GM04503 (cell line): ENCODE data around the gene DOCK6.

Experiments
- DNase-seq: peaks from one replicate; pipeline ENCODE4 v3.0.0-alpha.2; 2012; ENCODE audit warnings: low read depth

Gene DOCK6

DNA sequence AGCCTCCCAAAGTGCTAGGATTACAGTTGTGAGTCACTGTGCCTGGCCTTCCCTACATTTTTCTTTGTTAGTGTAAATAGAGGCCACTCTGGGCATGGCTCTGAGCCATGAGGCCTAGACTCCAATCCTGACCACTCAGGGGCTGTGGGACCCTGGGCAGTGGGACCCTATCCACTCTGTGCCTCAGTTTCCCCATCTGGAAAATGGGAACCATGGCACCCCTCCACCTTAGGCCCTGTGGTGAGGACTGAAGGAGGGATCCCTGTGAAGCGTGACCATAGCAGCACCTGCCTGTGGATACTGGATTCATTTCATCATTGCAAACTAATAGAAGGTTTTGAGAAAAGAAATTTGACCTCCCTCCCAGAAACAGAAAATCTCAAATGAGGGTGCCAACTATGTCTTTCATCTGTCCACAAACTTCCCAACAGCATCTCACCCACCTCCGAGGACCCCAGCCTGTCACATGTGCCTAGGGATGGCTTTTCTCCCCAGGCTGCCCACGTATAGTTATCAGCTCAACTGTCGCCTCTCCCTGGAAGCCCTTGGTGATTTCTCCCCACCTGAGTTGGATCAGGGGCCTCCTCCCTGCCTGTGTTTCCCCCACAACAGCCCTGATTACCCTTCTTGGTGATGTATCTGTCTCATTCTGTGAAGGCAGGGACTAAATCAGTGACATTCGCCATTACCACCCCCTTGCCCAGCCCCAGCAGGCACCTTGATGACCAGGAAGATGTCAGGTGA is 17.3 kb downstream of the DOCK6 start:
- DNase-seq, result no peak

- no peak for DNase-seq
Observed at GRCh38 chr19:11243798-11244169, 18.5 kb downstream of the DOCK6 start.

DNA sequence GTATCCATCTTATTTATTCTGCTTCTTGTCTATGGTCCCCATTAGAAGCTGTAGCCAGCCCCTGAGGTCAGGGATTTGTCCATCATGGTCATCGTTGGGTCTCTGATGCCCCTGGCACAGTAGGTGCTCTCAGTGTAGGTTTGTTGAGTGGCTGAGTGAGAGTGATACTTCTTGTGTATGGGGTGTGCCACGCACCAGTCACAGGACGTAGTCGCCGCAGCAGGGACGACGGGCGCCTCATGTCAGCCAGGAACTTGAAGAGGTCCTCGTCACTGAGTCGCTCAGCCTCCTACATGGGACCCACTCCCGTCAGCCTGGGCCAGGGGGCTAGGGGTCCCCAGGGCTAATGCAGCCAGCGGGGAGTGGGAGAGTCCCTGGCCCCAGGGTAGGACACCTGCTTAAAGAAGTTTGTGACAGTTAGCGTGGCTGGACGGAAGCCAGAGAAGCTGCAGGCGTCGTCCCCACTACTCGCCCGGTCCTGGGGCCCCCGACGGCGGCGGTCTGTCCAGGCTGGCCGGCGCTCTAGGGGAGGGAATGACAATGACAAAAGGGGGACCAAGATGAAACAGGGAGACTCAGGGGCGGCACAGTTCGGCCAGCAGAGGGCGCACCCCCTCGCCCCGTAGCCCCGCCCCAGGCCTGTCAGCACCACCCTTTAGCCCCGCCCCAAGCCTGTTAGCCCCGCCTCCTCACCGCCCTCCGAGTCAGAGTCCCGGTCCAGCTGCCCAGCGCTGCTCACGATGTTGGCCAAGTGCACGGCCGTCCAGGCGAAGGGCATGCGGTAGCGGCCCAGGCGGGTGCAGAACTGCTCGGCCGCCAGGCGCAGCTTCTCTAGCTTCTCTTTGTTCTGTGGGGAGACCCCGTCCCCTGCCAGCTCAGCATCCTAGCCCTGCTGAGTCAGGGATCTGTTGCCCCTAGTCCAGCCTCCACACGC is 19.2 kb downstream of the DOCK6 start:
- peak; percentile 7 for DNase-seq

DNA sequence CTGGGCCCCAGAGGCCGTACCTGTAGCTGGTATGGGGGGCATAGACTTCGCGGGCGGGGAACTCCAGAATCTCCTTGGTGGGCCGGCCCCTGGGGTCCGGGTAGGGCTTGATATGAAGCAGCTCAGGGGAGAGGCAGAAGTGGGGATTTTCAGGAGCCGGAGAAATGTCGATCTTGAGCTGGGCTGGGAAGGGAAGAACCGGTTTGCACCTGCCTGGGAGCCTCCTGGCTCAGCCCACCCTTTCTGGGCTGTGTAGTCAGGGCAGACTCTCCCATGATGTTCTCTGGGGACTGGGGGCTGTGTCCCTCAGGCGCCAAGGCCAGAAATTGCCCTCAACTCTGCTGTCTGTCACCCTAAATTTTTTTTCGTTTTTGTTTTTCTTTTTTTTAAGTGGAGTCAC is 20.3 kb downstream of the DOCK6 start:
- DNase-seq, result no peak

- DNase-seq, result no peak
Observed at GRCh38 chr19:11240008-11240444, 22.3 kb downstream of the DOCK6 start.

DNA sequence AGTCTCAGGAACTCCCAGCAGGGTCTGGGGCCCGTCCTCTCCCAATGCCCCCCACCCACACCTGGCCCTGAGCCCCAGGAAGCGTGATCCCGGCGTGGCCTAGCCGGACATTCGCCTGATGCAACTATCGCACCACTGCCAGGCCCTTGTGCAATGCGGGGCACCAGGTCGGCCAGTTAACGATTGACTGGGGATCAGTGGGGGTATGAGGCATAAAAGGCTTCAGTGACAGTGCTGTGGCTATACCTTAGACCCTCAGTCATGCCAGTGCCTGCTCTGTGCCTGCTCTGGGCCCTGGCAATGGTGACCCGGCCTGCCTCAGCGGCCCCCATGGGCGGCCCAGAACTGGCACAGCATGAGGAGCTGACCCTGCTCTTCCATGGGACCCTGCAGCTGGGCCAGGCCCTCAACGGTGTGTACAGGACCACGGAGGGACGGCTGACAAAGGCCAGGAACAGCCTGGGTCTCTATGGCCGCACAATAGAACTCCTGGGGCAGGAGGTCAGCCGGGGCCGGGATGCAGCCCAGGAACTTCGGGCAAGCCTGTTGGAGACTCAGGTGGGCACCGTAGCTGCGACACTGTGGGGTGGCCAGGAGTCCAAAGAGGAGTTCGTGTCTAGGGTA is 22.8 kb downstream of the DOCK6 start, which contains the start of gene ANGPTL8:
Gene ANGPTL8 (plus strand): TSS at position 243 of the 624 bp plus-strand sequence. CDS start 19 bp downstream, at position 262.
- DNase-seq, result no peak

DNA sequence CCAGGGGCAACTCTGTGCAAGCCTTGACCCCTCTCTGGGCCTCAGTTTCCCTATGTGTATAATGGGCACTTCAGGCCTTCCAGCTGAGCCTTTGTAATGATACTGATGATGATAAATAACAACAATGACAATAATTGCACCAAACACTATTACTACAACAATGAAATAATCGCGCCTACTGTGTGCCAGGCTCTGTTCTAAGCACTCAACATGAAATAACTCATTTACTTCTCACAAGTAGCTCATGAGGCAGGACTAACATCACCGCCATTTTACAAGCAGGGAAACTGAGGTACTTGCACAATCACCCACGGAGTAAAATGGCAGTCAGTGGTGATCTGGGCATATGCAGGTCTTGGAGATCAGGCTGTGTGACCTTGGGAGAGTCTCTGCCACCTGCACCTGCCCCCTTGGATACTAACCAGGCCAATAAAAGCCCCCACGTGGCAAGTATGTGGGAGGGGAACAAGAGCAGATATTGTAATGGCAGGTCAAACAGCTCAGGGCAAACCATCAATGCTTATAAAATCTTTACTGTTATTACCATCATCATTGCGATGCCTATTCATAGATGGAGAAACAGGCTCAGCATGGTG is 23.4 kb downstream of the DOCK6 start:
- no peak for DNase-seq

GRCh38 chr19:11238041-11238440 is 24.3 kb downstream of the DOCK6 start:
- DNase-seq, result no peak

- no peak for DNase-seq
Observed at GRCh38 chr19:11237321-11237720, 25.0 kb downstream of the DOCK6 start.

- DNase-seq, result no peak
Observed at GRCh38 chr19:11236324-11237301, 25.7 kb downstream of the DOCK6 start.

- no peak for DNase-seq
Observed at GRCh38 chr19:11234486-11235075, 27.7 kb downstream of the DOCK6 start.

GRCh38 chr19:11233073-11233472 is 29.3 kb downstream of the DOCK6 start:
- DNase-seq, result no peak

GRCh38 chr19:11232555-11232954 is 29.8 kb downstream of the DOCK6 start:
- DNase-seq, result no peak

DNA sequence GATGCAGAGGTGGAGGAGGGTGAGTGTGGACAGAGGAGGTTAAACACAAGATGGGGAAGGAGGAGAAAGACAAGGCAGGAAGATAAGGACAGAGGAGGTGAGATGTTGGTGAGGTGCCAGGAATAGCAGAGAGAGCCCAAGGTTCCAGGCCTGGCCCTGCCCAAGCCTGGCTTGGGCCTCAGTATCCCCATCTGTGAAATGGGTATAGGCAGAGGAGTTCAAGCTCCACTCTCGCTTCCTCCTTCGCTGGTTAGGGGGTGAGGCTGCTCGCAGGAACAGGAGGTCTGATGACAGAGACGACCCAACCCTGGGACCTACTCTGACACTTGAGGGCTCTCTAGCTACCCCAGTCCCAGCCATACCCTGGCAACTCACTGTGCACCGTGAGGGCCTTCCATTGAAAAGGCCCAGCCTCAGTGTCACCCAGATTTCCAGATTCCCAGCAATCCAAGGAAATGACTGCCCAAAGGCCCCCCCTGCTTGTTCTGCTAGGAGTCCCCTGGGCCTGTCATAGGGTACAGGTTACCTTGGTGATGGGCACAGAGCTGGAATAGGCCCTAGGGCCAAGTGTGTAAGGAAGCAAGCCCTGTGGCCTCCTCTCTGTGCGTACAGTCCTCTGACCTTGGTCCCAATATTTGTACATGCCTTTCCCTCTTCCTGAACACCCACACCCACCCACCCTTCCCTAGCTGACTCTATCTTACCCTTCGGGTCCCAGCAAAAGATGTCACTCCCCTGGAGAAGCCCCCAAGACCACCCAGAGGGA is 31.5 kb downstream of the DOCK6 start:
- DNase-seq, result no peak

GRCh38 chr19:11227195-11227886 is 35.0 kb downstream of the DOCK6 start:
- no peak for DNase-seq

GRCh38 chr19:11226716-11227166 is 35.6 kb downstream of the DOCK6 start:
- no peak for DNase-seq

- no peak for DNase-seq
Observed at GRCh38 chr19:11225815-11226214, 36.5 kb downstream of the DOCK6 start.

GRCh38 chr19:11225172-11225571 is 37.2 kb downstream of the DOCK6 start:
- no peak for DNase-seq

DNA sequence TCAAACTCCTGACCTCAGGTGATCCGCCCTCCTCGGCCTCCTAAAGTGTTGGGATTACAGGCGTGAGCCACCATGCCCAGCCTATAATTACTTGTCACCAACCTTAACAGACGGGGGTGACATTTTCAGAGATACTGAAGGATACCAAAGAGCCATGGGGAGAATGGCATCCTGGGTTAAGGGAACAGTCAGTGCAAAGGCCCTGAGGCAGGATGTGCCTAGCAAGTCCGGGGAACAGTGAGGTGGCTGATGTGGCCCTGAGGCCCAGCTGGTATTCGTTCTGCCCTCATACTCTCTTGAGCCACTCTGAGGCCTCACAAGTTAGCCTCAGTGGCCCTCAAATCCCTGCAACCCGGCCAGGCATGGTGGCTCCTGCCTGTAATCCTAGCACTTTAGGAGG is 37.9 kb downstream of the DOCK6 start:
- DNase-seq, result no peak
